GM23338 (cell line): ENCODE results near the gene TWF2. TPM values are rescaled to one million over a fixed set of nuclear protein-coding genes. Genes with fewer than 3 reads are reported as not detected.

Experiments
- ATAC-seq: fragments of 200-7000 bp; cut with Tn5 transposase; 3 replicates; pipeline ENCODE4 v1.9.1; 2020
- DNase-seq: peaks from one replicate; pipeline ENCODE4 v3.0.0-alpha.2; 2015; ENCODE audit warnings: low spot score
- H2AFZ ChIP-seq: fragments of 200-600 bp; sonication (generic); 2 replicates; pipeline ENCODE4 v1.8.0; 2016; ENCODE audit warnings: antibody characterized with exemption, mild to moderate bottlenecking, moderate library complexity
- H3F3A ChIP-seq: fragments of 200-600 bp; sonication (generic); replicated peaks from 2 replicates; pipeline ENCODE4 v1.8.0; 2017; ENCODE audit warnings: antibody characterized with exemption, mixed run types, low read depth
- H3K27ac ChIP-seq: fragments of 200-600 bp; sonication (generic); 2 replicates; pipeline ENCODE4 v1.6.1; 2016; ENCODE audit warnings: low read depth
- H3K27me3 ChIP-seq: fragments of 200-600 bp; sonication (generic); 2 replicates; pipeline ENCODE4 v1.8.0; 2016; ENCODE audit warnings: mild to moderate bottlenecking, mixed run types, moderate library complexity; ENCODE audit not compliant: insufficient read depth
- H3K36me3 ChIP-seq: fragments of 200-600 bp; sonication (generic); 2 replicates; pipeline ENCODE4 v1.8.0; 2016; ENCODE audit warnings: mild to moderate bottlenecking; ENCODE audit not compliant: insufficient read depth
- H3K4me1 ChIP-seq: fragments of 200-600 bp; sonication (generic); 2 replicates; pipeline ENCODE4 v1.8.0; 2016; ENCODE audit warnings: mild to moderate bottlenecking, moderate library complexity; ENCODE audit not compliant: insufficient read depth
- H3K4me2 ChIP-seq: fragments of 200-600 bp; sonication (generic); 2 replicates; pipeline ENCODE4 v1.7.1; 2017; ENCODE audit warnings: mixed run types
- H3K4me3 ChIP-seq: fragments of 200-600 bp; sonication (generic); 2 replicates; pipeline ENCODE4 v1.6.1; 2016; ENCODE audit warnings: mixed run types
- H3K79me2 ChIP-seq: fragments of 200-600 bp; sonication (generic); replicated peaks from 2 replicates; pipeline ENCODE4 v1.8.0; 2017; ENCODE audit warnings: mild to moderate bottlenecking; ENCODE audit not compliant: insufficient read depth
- H3K9me2 ChIP-seq: fragments of 200-600 bp; sonication (generic); 2 replicates; pipeline ENCODE4 v1.8.0; 2017; ENCODE audit not compliant: insufficient read depth
- H4K20me1 ChIP-seq: fragments of 200-600 bp; sonication (generic); replicated peaks from 2 replicates; pipeline ENCODE4 v1.8.0; 2017; ENCODE audit warnings: mild to moderate bottlenecking; ENCODE audit not compliant: insufficient read depth
- H3K27ac Mint-ChIP-seq: 2 replicates; pipeline ENCODE4 v1.8.0; 2020; ENCODE audit warnings: inconsistent platforms, mild to moderate bottlenecking, moderate library complexity, mixed read lengths
- H3K27me3 Mint-ChIP-seq: 3 replicates; pipeline ENCODE4 v1.8.0; 2022; ENCODE audit warnings: low read depth, mild to moderate bottlenecking, moderate library complexity, mixed read lengths, inconsistent platforms; ENCODE audit not compliant: insufficient read depth, poor library complexity
- H3K36me3 Mint-ChIP-seq: 3 replicates; pipeline ENCODE4 v1.8.0; 2021; ENCODE audit warnings: low read depth, mild to moderate bottlenecking, inconsistent platforms, moderate library complexity, mixed read lengths
- H3K4me1 Mint-ChIP-seq: 3 replicates; pipeline ENCODE4 v1.8.0; 2020; ENCODE audit warnings: mild to moderate bottlenecking, inconsistent platforms, mixed read lengths
- H3K4me3 Mint-ChIP-seq: 3 replicates; pipeline ENCODE4 v1.8.0; 2021; ENCODE audit warnings: moderate library complexity, mild to moderate bottlenecking, inconsistent platforms, mixed read lengths
- H3K9me3 Mint-ChIP-seq: 3 replicates; pipeline ENCODE4 v1.8.0; 2020; ENCODE audit warnings: moderate library complexity, mild to moderate bottlenecking, inconsistent platforms, mixed read lengths
- NANOG ChIP-seq: IDR thresholded peaks from 2 replicates; pipeline ENCODE4 v1.6.1; 2016; ENCODE audit warnings: antibody characterized with exemption, borderline replicate concordance
- POLR2AphosphoS5 ChIP-seq: IDR thresholded peaks from 2 replicates; pipeline ENCODE4 v1.6.1; 2016; ENCODE audit warnings: antibody characterized with exemption, low read depth
- polyA plus RNA-seq: library from polyadenylated mRNA; unstranded; fragments of >200 nt; fragmentation: Nextera tagmentation; extraction: Ambion mirVana; gene quantifications from 2 replicates; pipeline ENCODE4 v1.2.1, GENCODE V29; 2016
- total RNA-seq: library from RNA; depleted of rRNA; stranded (reverse); fragments of >200 nt; shearing (Covaris generic); gene quantifications from 2 replicates; pipeline ENCODE4 v1.2.3, GENCODE V29; 2014
- TF ChIP-seq, protein P1 (sequence below): fragments of 250-450 bp; sonication (Bioruptor Pico); IDR thresholded peaks from 2 replicates; pipeline ENCODE4 v1.5.0; 2020; ENCODE audit warnings: mild to moderate bottlenecking, moderate library complexity
- TF ChIP-seq, protein P2 (sequence below), 2 experiments: fragments of 200-600 bp in 1 of 2; sonication (generic) in 1 of 2; conservative IDR thresholded peaks; 2 replicates each; pipeline versions ENCODE4 v1.5.1 to v1.6.1; 2016 to 2017; ENCODE audit warnings: antibody characterized with exemption in 2 of 2, low read depth in 2 of 2, mild to moderate bottlenecking in 2 of 2, moderate library complexity in 1 of 2
- TF ChIP-seq, protein P3 (sequence below): IDR thresholded peaks from one replicate; pipeline ENCODE4 v1.6.1; 2018; ENCODE audit warnings: antibody characterized with exemption; ENCODE audit not compliant: unreplicated experiment

Gene TWF2
- total and polyA plus RNA-seq, 2 experiments from 2014 or later: 38.9 to 120 TPM

DNA sequence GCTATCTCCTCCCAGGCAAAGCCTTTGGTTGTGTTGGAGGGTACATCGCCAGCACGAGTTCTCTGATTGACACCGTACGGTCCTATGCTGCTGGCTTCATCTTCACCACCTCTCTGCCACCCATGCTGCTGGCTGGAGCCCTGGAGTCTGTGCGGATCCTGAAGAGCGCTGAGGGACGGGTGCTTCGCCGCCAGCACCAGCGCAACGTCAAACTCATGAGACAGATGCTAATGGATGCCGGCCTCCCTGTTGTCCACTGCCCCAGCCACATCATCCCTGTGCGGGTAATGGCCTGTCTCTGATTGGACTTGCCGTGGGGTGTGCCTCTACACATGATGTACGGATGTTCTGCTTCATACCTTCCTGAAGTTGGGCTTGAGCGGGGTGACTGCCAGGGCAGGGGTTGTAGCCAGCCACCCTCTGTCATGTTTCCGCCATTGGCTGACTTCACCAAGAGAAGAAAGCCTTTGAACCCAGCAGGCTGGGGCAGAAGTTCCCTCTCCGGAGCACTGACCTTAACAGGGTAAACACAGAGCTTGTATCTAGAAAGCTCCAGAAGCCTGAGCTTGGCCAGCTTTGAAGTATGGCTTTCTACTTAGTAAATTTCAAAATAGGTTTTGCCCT, 27.6 kb downstream of the TWF2 start (continued):
- TF ChIP-seq, protein P1, sequence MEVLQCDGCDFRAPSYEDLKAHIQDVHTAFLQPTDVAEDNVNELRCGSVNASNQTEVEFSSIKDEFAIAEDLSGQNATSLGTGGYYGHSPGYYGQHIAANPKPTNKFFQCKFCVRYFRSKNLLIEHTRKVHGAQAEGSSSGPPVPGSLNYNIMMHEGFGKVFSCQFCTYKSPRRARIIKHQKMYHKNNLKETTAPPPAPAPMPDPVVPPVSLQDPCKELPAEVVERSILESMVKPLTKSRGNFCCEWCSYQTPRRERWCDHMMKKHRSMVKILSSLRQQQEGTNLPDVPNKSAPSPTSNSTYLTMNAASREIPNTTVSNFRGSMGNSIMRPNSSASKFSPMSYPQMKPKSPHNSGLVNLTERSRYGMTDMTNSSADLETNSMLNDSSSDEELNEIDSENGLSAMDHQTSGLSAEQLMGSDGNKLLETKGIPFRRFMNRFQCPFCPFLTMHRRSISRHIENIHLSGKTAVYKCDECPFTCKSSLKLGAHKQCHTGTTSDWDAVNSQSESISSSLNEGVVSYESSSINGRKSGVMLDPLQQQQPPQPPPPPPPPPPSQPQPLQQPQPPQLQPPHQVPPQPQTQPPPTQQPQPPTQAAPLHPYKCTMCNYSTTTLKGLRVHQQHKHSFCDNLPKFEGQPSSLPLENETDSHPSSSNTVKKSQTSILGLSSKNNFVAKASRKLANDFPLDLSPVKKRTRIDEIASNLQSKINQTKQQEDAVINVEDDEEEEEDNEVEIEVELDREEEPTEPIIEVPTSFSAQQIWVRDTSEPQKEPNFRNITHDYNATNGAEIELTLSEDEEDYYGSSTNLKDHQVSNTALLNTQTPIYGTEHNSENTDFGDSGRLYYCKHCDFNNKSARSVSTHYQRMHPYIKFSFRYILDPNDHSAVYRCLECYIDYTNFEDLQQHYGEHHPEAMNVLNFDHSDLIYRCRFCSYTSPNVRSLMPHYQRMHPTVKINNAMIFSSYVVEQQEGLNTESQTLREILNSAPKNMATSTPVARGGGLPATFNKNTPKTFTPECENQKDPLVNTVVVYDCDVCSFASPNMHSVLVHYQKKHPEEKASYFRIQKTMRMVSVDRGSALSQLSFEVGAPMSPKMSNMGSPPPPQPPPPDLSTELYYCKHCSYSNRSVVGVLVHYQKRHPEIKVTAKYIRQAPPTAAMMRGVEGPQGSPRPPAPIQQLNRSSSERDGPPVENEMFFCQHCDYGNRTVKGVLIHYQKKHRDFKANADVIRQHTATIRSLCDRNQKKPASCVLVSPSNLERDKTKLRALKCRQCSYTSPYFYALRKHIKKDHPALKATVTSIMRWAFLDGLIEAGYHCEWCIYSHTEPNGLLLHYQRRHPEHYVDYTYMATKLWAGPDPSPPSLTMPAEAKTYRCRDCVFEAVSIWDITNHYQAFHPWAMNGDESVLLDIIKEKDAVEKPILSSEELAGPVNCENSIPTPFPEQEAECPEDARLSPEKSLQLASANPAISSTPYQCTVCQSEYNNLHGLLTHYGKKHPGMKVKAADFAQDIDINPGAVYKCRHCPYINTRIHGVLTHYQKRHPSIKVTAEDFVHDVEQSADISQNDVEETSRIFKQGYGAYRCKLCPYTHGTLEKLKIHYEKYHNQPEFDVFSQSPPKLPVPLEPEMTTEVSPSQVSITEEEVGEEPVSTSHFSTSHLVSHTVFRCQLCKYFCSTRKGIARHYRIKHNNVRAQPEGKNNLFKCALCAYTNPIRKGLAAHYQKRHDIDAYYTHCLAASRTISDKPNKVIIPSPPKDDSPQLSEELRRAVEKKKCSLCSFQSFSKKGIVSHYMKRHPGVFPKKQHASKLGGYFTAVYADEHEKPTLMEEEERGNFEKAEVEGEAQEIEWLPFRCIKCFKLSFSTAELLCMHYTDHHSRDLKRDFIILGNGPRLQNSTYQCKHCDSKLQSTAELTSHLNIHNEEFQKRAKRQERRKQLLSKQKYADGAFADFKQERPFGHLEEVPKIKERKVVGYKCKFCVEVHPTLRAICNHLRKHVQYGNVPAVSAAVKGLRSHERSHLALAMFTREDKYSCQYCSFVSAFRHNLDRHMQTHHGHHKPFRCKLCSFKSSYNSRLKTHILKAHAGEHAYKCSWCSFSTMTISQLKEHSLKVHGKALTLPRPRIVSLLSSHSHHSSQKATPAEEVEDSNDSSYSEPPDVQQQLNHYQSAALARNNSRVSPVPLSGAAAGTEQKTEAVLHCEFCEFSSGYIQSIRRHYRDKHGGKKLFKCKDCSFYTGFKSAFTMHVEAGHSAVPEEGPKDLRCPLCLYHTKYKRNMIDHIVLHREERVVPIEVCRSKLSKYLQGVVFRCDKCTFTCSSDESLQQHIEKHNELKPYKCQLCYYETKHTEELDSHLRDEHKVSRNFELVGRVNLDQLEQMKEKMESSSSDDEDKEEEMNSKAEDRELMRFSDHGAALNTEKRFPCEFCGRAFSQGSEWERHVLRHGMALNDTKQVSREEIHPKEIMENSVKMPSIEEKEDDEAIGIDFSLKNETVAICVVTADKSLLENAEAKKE: no peak

DNA sequence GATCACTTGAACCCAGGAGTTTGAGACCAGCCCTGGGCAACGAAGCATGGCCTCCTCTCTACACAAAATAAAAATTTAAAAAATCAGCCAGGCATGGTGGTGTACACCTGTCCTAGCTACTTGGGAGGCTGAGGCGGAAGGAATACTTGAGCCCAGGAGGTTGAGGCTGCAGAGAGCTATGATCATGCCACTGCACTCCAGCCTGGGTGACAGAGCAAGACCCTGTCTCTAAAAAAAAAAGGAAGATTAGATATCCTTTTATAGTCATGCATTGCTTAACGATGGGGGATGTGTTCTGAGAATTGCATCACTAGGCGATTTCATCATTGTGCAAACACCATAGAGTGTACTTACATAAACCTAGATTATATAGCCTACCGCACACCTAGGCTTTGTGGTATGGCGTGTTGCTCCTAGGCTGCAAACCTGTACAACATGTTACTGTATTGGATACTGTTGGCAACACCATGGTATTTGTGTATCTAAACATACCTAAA, 28.4 kb downstream of the TWF2 start:
- Mint-ChIP-seq H3K27ac (no peak overlapping the region), H3K4me1 (no peaks in the 10 kb centered on the region), H3K4me3 (no peak overlapping the region), H3K9me3 (no peaks in the 10 kb centered on the region), H3K27me3 (peaks cover 5% of the 10 kb centered on the region), H3K36me3 (peaks cover 97% of the 10 kb centered on the region)
- Histone ChIP-seq H3K4me3 (no peak overlapping the region), H3F3A (peaks cover 8% of the 10 kb centered on the region; the same call in 1 of the 2 replicates), H4K20me1 (peaks cover 7% of the 10 kb centered on the region; the same call in 1 of the 2 replicates), H3K36me3 (peaks cover 69% of the 10 kb centered on the region), H3K4me2 (no peak overlapping the region), H3K9me2 (no peaks in the 10 kb centered on the region), H3K79me2 (no peaks in the 10 kb centered on the region), H2AFZ (no peak overlapping the region), H3K27me3 (no peaks in the 10 kb centered on the region), H3K27ac (no peak overlapping the region), H3K4me1 (no peaks in the 10 kb centered on the region)
- no peak for DNase-seq
- no peak for ATAC-seq
- TF ChIP-seq, protein P2, sequence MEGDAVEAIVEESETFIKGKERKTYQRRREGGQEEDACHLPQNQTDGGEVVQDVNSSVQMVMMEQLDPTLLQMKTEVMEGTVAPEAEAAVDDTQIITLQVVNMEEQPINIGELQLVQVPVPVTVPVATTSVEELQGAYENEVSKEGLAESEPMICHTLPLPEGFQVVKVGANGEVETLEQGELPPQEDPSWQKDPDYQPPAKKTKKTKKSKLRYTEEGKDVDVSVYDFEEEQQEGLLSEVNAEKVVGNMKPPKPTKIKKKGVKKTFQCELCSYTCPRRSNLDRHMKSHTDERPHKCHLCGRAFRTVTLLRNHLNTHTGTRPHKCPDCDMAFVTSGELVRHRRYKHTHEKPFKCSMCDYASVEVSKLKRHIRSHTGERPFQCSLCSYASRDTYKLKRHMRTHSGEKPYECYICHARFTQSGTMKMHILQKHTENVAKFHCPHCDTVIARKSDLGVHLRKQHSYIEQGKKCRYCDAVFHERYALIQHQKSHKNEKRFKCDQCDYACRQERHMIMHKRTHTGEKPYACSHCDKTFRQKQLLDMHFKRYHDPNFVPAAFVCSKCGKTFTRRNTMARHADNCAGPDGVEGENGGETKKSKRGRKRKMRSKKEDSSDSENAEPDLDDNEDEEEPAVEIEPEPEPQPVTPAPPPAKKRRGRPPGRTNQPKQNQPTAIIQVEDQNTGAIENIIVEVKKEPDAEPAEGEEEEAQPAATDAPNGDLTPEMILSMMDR (conservative IDR thresholded peaks at IDR 0.05; ENCODE audit: low read depth in 2 of 2): no peak
- TF ChIP-seq, protein P3, sequence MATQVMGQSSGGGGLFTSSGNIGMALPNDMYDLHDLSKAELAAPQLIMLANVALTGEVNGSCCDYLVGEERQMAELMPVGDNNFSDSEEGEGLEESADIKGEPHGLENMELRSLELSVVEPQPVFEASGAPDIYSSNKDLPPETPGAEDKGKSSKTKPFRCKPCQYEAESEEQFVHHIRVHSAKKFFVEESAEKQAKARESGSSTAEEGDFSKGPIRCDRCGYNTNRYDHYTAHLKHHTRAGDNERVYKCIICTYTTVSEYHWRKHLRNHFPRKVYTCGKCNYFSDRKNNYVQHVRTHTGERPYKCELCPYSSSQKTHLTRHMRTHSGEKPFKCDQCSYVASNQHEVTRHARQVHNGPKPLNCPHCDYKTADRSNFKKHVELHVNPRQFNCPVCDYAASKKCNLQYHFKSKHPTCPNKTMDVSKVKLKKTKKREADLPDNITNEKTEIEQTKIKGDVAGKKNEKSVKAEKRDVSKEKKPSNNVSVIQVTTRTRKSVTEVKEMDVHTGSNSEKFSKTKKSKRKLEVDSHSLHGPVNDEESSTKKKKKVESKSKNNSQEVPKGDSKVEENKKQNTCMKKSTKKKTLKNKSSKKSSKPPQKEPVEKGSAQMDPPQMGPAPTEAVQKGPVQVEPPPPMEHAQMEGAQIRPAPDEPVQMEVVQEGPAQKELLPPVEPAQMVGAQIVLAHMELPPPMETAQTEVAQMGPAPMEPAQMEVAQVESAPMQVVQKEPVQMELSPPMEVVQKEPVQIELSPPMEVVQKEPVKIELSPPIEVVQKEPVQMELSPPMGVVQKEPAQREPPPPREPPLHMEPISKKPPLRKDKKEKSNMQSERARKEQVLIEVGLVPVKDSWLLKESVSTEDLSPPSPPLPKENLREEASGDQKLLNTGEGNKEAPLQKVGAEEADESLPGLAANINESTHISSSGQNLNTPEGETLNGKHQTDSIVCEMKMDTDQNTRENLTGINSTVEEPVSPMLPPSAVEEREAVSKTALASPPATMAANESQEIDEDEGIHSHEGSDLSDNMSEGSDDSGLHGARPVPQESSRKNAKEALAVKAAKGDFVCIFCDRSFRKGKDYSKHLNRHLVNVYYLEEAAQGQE: no peak
- TF ChIP-seq NANOG (no peak), POLR2AphosphoS5 (no peak)
